ENCODE measurements around the gene NFKBIE. TPM values are rescaled to one million over a fixed set of nuclear protein-coding genes. Genes with fewer than 3 reads are reported as not detected.
A peak's percentile ranks its signal among the peaks of the same experiment; 100 is the strongest.

The NFKBIE gene
- total RNA-seq, 4 donors from 2014 or later = 7.0 to 10.4 (median 8.5) TPM

- no peak for DNase-seq (ENCODE audit: extremely low spot score)
- Histone ChIP-seq H3K4me1 (peaks cover 95 to 100% (median 100%) of the 10 kb centered on the region in 4 donors), H3K27me3 (no peaks in the 10 kb centered on the region), H3K9me3 (no peaks in the 10 kb centered on the region), H3K36me3 (peaks cover 10 to 55% (median 38%) of the 10 kb centered on the region in 4 donors), H3K27ac (replicated peaks in 1 of 4) (peak overlapping the region; percentile 95 to 98 (median 96)), H3K4me3 (peak overlapping the region in 2 of 4 donors; percentile 73 to 75)
- TF ChIP-seq POLR2AphosphoS5 (IDR thresholded peaks at IDR 0.05) (no peak), CTCF (IDR thresholded peaks at IDR 0.05) (no peak), EP300 (IDR thresholded peaks at IDR 0.05) (no peak), POLR2A (IDR thresholded peaks at IDR 0.05; ENCODE audit: low read depth) (no peak)
- intact Hi-C loops (cut with DNase I) = no loop called here
- 82% methylated on average over 4 of the region's 5 CpGs for WGBS
These were observed 36.5 kb downstream of the NFKBIE start for GRCh38 chr6:44228836-44229235.

- DNase-seq (ENCODE audit: extremely low spot score) = no peak
- peak overlapping the region; percentile 95 to 98 (median 96) for H3K27ac ChIP-seq (replicated peaks in 1 of 4)
- intact Hi-C loops (cut with DNase I) = no loop called here
- 88% methylated on average over 7 of the region's 7 CpGs for WGBS
- H3K27me3 ChIP-seq = no peaks in the 10 kb centered on the region
- peaks cover 91 to 100% (median 98%) of the 10 kb centered on the region in 4 donors for H3K4me1 ChIP-seq
- H3K9me3 ChIP-seq = no peaks in the 10 kb centered on the region
- peaks cover 10 to 53% (median 38%) of the 10 kb centered on the region in 4 donors for H3K36me3 ChIP-seq
- TF ChIP-seq POLR2AphosphoS5 (IDR thresholded peaks at IDR 0.05) (no peak), CTCF (IDR thresholded peaks at IDR 0.05) (no peak), EP300 (IDR thresholded peaks at IDR 0.05) (no peak), POLR2A (IDR thresholded peaks at IDR 0.05; ENCODE audit: low read depth) (no peak)
- H3K4me3 ChIP-seq = peak overlapping the region in 2 of 4 donors; percentile 73 to 75
These were observed 36.9 kb downstream of the NFKBIE start for GRCh38 chr6:44228433-44228832.

GRCh38 chr6:44228031-44228430 lies 37.3 kb downstream of the NFKBIE start:
- Histone ChIP-seq H3K4me3 (peak overlapping the region; percentile 34 to 75 (median 61)), H3K36me3 (peaks cover 10 to 49% (median 37%) of the 10 kb centered on the region in 4 donors), H3K27me3 (no peaks in the 10 kb centered on the region), H3K9me3 (no peaks in the 10 kb centered on the region), H3K27ac (replicated peaks in 1 of 4) (peak overlapping the region; percentile 95 to 98 (median 96)), H3K4me1 (peaks cover 87 to 100% (median 95%) of the 10 kb centered on the region in 4 donors)
- no peak for DNase-seq (ENCODE audit: extremely low spot score)
- TF ChIP-seq POLR2AphosphoS5 (IDR thresholded peaks at IDR 0.05) = no peak
- TF ChIP-seq CTCF (IDR thresholded peaks at IDR 0.05) = no peak
- TF ChIP-seq POLR2A (IDR thresholded peaks at IDR 0.05; ENCODE audit: low read depth) = no peak
- TF ChIP-seq EP300 (IDR thresholded peaks at IDR 0.05) = no peak
- 65% methylated on average over 6 of the region's 6 CpGs for WGBS
- intact Hi-C loops (cut with DNase I) = no loop called here

- TF ChIP-seq POLR2A (IDR thresholded peaks at IDR 0.05; ENCODE audit: low read depth) = no peak
- intact Hi-C loops (cut with DNase I) = no loop called here
- H3K36me3 ChIP-seq = peaks cover 2 to 42% (median 31%) of the 10 kb centered on the region in 4 donors
- no peaks in the 10 kb centered on the region for H3K27me3 ChIP-seq
- H3K4me3 ChIP-seq = peak overlapping the region; percentile 34 to 75 (median 61)
- H3K27ac ChIP-seq (replicated peaks in 1 of 4) = peak overlapping the region; percentile 95 to 98 (median 96)
- H3K4me1 ChIP-seq = peaks cover 86 to 100% (median 95%) of the 10 kb centered on the region in 4 donors
- H3K9me3 ChIP-seq = no peaks in the 10 kb centered on the region
- DNase-seq (ENCODE audit: extremely low spot score) = no peak
- 7% methylated on average over 3 of the region's 7 CpGs for WGBS
These were observed 38.1 kb downstream of the NFKBIE start for GRCh38 chr6:44227148-44227793.

- H3K4me1 ChIP-seq = peaks cover 85 to 100% (median 95%) of the 10 kb centered on the region in 4 donors
- peak overlapping the region; percentile 95 to 98 (median 96) for H3K27ac ChIP-seq (replicated peaks in 1 of 4)
- intact Hi-C loops (cut with DNase I) = no loop called here
- no peak for DNase-seq (ENCODE audit: extremely low spot score)
- 36% methylated on average over 15 of the region's 15 CpGs for WGBS
- no peaks in the 10 kb centered on the region for H3K9me3 ChIP-seq
- TF ChIP-seq POLR2AphosphoS5 (IDR thresholded peaks at IDR 0.05) (peak in 1 of 2 donors; percentile 54), EP300 (IDR thresholded peaks at IDR 0.05) (no peak), CTCF (IDR thresholded peaks at IDR 0.05) (no peak), POLR2A (IDR thresholded peaks at IDR 0.05; ENCODE audit: low read depth) (no peak)
- peaks cover 0 to 34% (median 24%) of the 10 kb centered on the region in 4 donors for H3K36me3 ChIP-seq
- peak overlapping the region; percentile 34 to 75 (median 61) for H3K4me3 ChIP-seq
- H3K27me3 ChIP-seq = no peaks in the 10 kb centered on the region
These were observed 38.8 kb downstream of the NFKBIE start for GRCh38 chr6:44226368-44227147.

Measured in esophagus muscularis mucosa (tissue), 4 donors.